OCI-LY7 (cell line): ENCODE data around the gene DERA. TPM values are rescaled to one million over a fixed set of nuclear protein-coding genes. Genes with fewer than 3 reads are reported as not detected.
"Not testable (repeated sequence)": the region's sequence is repeated elsewhere in the genome, so short reads cannot be mapped to it uniquely, and the experiment has no call there.

Experiments
- BruUV-seq: library from RNA; stranded (reverse); fragments of 400-500 nt; replicated peaks from 2 replicates; lab custom pipeline; 2021; lab: Mats Ljungman, UMichigan
- CTCF ChIA-PET: fragments of 300-600 bp; sonication (Branson Sonifier 250); formaldehyde crosslinking; loops from one replicate; lab custom pipeline; 2022; ENCODE audit warnings: antibody characterized with exemption; ENCODE audit not compliant: unreplicated experiment; lab: Charles Lee
- POLR2A ChIA-PET: fragments of 300-600 bp; sonication (Branson Sonifier 250); formaldehyde crosslinking; loops from one replicate; lab custom pipeline; 2022; ENCODE audit warnings: antibody characterized with exemption; lab: Charles Lee
- DNase-seq: peaks from one replicate; pipeline ENCODE4 v3.0.0-alpha.2; 2015; ENCODE audit warnings: low spot score
- H2AFZ ChIP-seq: fragments of 200-600 bp; sonication (generic), shearing (Covaris generic); 2 replicates; pipeline ENCODE4 v1.6.1; 2014; ENCODE audit warnings: mild to moderate bottlenecking, antibody characterized with exemption, low read length, moderate library complexity
- H3K27ac ChIP-seq: fragments of 200-600 bp; sonication (generic); 2 replicates; pipeline ENCODE4 v1.5.1; 2014; ENCODE audit warnings: mixed run types, low read depth, mild to moderate bottlenecking, moderate library complexity, low read length, inconsistent platforms; ENCODE audit not compliant: poor library complexity, severe bottlenecking
- H3K36me3 ChIP-seq: fragments of 200-600 bp; sonication (generic); 2 replicates; pipeline ENCODE4 v1.6.1; 2014; ENCODE audit warnings: mild to moderate bottlenecking, antibody characterized with exemption, low read length, moderate library complexity, mixed read lengths; ENCODE audit not compliant: insufficient read depth
- H3K4me1 ChIP-seq: fragments of 200-600 bp; sonication (generic); 2 replicates; pipeline ENCODE4 v1.5.1; 2014; ENCODE audit warnings: mild to moderate bottlenecking, low read length; ENCODE audit not compliant: insufficient read depth, poor library complexity, severe bottlenecking
- H3K4me2 ChIP-seq: fragments of 200-600 bp; sonication (generic); 2 replicates; pipeline ENCODE4 v1.6.1; 2014; ENCODE audit warnings: mild to moderate bottlenecking, low read length
- H3K4me3 ChIP-seq: fragments of 200-600 bp; sonication (generic); 2 replicates; pipeline ENCODE4 v1.5.1; 2014; ENCODE audit warnings: mild to moderate bottlenecking, low read depth, low read length; ENCODE audit not compliant: poor library complexity, severe bottlenecking
- H3K79me2 ChIP-seq: fragments of 200-600 bp; sonication (generic); 2 replicates; pipeline ENCODE4 v1.6.1; 2016; ENCODE audit warnings: low read depth, mild to moderate bottlenecking, low read length, moderate library complexity, mixed read lengths; ENCODE audit not compliant: insufficient read depth
- H3K9me2 ChIP-seq: fragments of 200-600 bp; sonication (generic); 2 replicates; pipeline ENCODE4 v1.6.1; 2016; ENCODE audit warnings: mild to moderate bottlenecking, low read length, mixed read lengths; ENCODE audit not compliant: insufficient read depth
- H3K9me3 ChIP-seq: fragments of 200-600 bp; sonication (generic); 2 replicates; pipeline ENCODE4 v1.6.1; 2014; ENCODE audit warnings: mild to moderate bottlenecking, mixed run types, low read length, mixed read lengths
- H4K20me1 ChIP-seq: fragments of 200-600 bp; sonication (generic); 2 replicates; pipeline ENCODE4 v1.6.1; 2014; ENCODE audit warnings: mild to moderate bottlenecking, antibody characterized with exemption, low read length, moderate library complexity, mixed read lengths; ENCODE audit not compliant: insufficient read depth
- CTCF ChIP-seq: fragments of 200-600 bp; sonication (generic); conservative IDR thresholded peaks from 2 replicates; pipeline ENCODE4 v1.5.1; 2014; ENCODE audit warnings: mild to moderate bottlenecking, antibody characterized with exemption, low read length, moderate library complexity, mixed read lengths
- EZH2phosphoT487 ChIP-seq: fragments of 200-600 bp; sonication (generic); IDR thresholded peaks from 2 replicates; pipeline ENCODE4 v1.6.1; 2018; ENCODE audit warnings: low read depth, borderline replicate concordance, mild to moderate bottlenecking, mixed run types, antibody characterized with exemption, low read length, moderate library complexity, mixed read lengths
- intact Hi-C: fragments of 100-400 bp; cut with micrococcal nuclease; formaldehyde crosslinking; loops from one replicate; pipeline ENCODE4 v1.10.0; 2022; ENCODE audit not compliant: unreplicated experiment
- total RNA-seq, 2 experiments: library from RNA; depleted of rRNA in 1 of 2; stranded (reverse); fragments of >200 nt in 1 of 2; shearing (Covaris generic) in 1 of 2; gene quantifications; 2 replicates each; pipeline ENCODE4 v1.2.3, GENCODE V29; 2014 to 2022

The DERA gene
- total RNA-seq, 2 experiments from 2014 or later = 68.6 to 87.2 TPM

- Histone ChIP-seq H3K79me2 (no peaks in the 10 kb centered on the region), H3K4me3 (no peak overlapping the region), H3K4me1 (peaks cover 7% of the 10 kb centered on the region), H3K9me2 (no peaks in the 10 kb centered on the region), H4K20me1 (no peaks in the 10 kb centered on the region), H3K4me2 (peak overlapping the region; percentile 47), H3K27ac (no peak overlapping the region), H3K36me3 (no peaks in the 10 kb centered on the region), H2AFZ (peak overlapping the region; percentile 80; the same call in 1 of the 2 replicates), H3K9me3 (no peaks in the 10 kb centered on the region)
- peak; percentile 4 for DNase-seq
- CTCF ChIA-PET = no interaction called here
- POLR2A ChIA-PET = interaction anchor here (0.6 to 1.2 kb wide), 4 partner anchors 9 to 320 kb away, joined by 3 to 5 read pairs (median 3); no protein-coding TSS in a partner anchor
- TF ChIP-seq CTCF (no peak), EZH2phosphoT487 (no peak)
- intact Hi-C loops = no loop called here
- BruUV-seq = no TSS peak
Measured at GRCh38 chr12:15863984-15864383, 47.1 kb upstream of the DERA start.

- Histone ChIP-seq H3K27ac (no peak overlapping the region), H3K79me2 (no peaks in the 10 kb centered on the region), H3K9me2 (no peaks in the 10 kb centered on the region), H3K36me3 (no peaks in the 10 kb centered on the region), H4K20me1 (no peaks in the 10 kb centered on the region), H3K4me3 (no peak overlapping the region), H3K4me1 (peaks cover 7% of the 10 kb centered on the region), H3K4me2 (no peak overlapping the region), H2AFZ (no peak overlapping the region), H3K9me3 (no peaks in the 10 kb centered on the region)
- no TSS peak for BruUV-seq
- POLR2A ChIA-PET = no interaction called here
- DNase-seq = no peak
- intact Hi-C loops = no loop called here
- CTCF ChIA-PET = no interaction called here
- TF ChIP-seq CTCF (no peak), EZH2phosphoT487 (no peak)
Measured at GRCh38 chr12:15868186-15868585, 42.9 kb upstream of the DERA start.

- BruUV-seq = no TSS peak
- no peak overlapping the region for H3K4me2 ChIP-seq
- H2AFZ ChIP-seq = no peak overlapping the region
- no peaks in the 10 kb centered on the region for H3K9me2 ChIP-seq
- H3K36me3 ChIP-seq = no peaks in the 10 kb centered on the region
- H3K27ac ChIP-seq = no peak overlapping the region
- intact Hi-C loops = no loop called here
- H3K79me2 ChIP-seq = no peaks in the 10 kb centered on the region
- ChIA-PET POLR2A (interaction anchor here (0.7 to 1.4 kb wide), 3 partner anchors 10 to 960 kb away, joined by 3 to 8 read pairs (median 5); no protein-coding TSS in a partner anchor), CTCF (interaction anchor here (0.5 kb wide), 1 partner anchor 57 kb away, joined by 3 read pairs; no protein-coding TSS in a partner anchor)
- DNase-seq = no peak
- no peak overlapping the region for H3K4me3 ChIP-seq
- TF ChIP-seq EZH2phosphoT487 (no peak), CTCF (no peak)
- H3K4me1 ChIP-seq = no peaks in the 10 kb centered on the region
- H4K20me1 ChIP-seq = no peaks in the 10 kb centered on the region
- H3K9me3 ChIP-seq = no peaks in the 10 kb centered on the region
Measured at GRCh38 chr12:15873556-15873955, 37.6 kb upstream of the DERA start.

GRCh38 chr12:15874556-15875145 is 36.5 kb upstream of the DERA start:
- H3K79me2 ChIP-seq, H3K4me2 ChIP-seq, H3K27ac ChIP-seq, intact Hi-C loops, DNase-seq, BruUV-seq, H2AFZ ChIP-seq, H3K4me1 ChIP-seq, H3K4me3 ChIP-seq, H3K36me3 ChIP-seq, H3K9me3 ChIP-seq, H4K20me1 ChIP-seq, CTCF ChIA-PET, H3K9me2 ChIP-seq: not testable (repeated sequence)
- POLR2A ChIA-PET = interaction anchor here (0.6 to 1.2 kb wide), 2 partner anchors 14 to 66 kb away, joined by 3 read pairs; no protein-coding TSS in a partner anchor
